Activated T-helper 17 cell treated with anti-CD3 and anti-CD28 coated beads, Interleukin-2, amount 50 U/mL, for 72 hours (primary cell): Measurements from ENCODE around the gene MPC2. TPM values are rescaled to one million over a fixed set of nuclear protein-coding genes. Genes with fewer than 3 reads are reported as not detected.
"Not testable (repeated sequence)": the region's sequence is repeated elsewhere in the genome, so short reads cannot be mapped to it uniquely, and the experiment has no call there.

Source experiments
- ATAC-seq: fragments of 150-1000 bp; cut with Tn5 transposase; replicated peaks from 2 replicates; pipeline ENCODE4 v1.10.0; 2021; ENCODE audit warnings: mild to moderate bottlenecking, moderate library complexity
- H3K27ac Mint-ChIP-seq: one replicate; pipeline ENCODE4 v1.8.0; 2022; ENCODE audit warnings: mixed read lengths
- H3K27me3 Mint-ChIP-seq: one replicate; pipeline ENCODE4 v1.8.0; 2022; ENCODE audit warnings: mixed read lengths
- H3K36me3 Mint-ChIP-seq: one replicate; pipeline ENCODE4 v1.8.0; 2022; ENCODE audit warnings: low read depth, mild to moderate bottlenecking, mixed read lengths
- H3K4me1 Mint-ChIP-seq: one replicate; pipeline ENCODE4 v1.8.0; 2022; ENCODE audit warnings: mixed read lengths
- H3K4me3 Mint-ChIP-seq: one replicate; pipeline ENCODE4 v1.8.0; 2022; ENCODE audit warnings: mild to moderate bottlenecking, mixed read lengths
- H3K9me3 Mint-ChIP-seq: one replicate; pipeline ENCODE4 v1.8.0; 2022; ENCODE audit warnings: mixed read lengths
- total RNA-seq, 2 donors: library from RNA; stranded (reverse); gene quantifications; one replicate each; pipeline ENCODE4 v1.2.3, GENCODE V29; 2022

MPC2 gene
- total RNA-seq, 2 donors from 2014 or later, result 51.1 to 67.0 TPM

DNA sequence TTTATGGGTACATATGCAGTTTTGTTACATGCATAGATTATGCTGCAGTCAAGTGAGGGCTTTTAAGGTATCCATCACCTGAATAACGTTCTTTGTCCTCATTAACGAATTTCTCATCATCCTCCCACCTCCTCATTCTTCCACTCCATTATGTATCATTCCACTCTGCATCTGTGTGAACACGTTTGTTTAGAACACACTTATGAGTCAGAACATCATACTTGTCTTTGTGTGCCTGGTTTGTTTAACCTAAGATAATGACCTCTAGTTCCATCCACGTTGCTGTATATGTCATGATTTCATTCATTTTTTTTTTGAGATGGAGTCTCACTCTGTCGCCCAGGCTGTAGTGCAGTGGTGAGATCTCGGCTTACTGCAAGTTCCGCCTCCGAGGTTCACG lies 6.7 kb upstream of the MPC2 start:
- Mint-ChIP-seq H3K27me3 (no peaks in the 10 kb centered on the region), H3K36me3 (no peaks in the 10 kb centered on the region), H3K4me3 (no peak overlapping the region), H3K4me1 (peaks cover 31% of the 10 kb centered on the region), H3K9me3 (no peaks in the 10 kb centered on the region), H3K27ac (no peak overlapping the region)
- no peak for ATAC-seq

DNA sequence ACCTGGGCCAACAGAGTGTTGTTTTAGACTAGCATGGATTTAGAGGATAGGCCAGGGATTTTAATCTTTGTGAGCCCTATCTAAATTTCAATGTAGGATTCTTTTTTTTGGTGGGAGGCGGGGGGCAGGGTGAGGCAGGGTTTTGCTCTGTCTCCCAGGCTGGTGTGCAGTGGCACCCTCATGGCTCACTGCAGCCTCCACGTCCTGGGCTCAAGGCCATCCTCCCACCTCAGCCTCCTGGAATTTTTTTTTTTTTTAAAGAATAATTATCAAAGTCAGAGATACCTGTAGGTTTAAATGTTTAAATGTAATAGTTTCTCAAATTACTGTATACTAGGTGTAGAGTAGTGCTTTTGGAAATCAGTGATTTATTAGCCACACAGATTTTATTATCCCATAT lies 3.4 kb upstream of the MPC2 start:
- no peak for ATAC-seq
- Mint-ChIP-seq H3K36me3 (peaks cover 24% of the 10 kb centered on the region), H3K27ac (no peak overlapping the region), H3K4me3 (no peak overlapping the region), H3K27me3 (no peaks in the 10 kb centered on the region), H3K9me3 (no peaks in the 10 kb centered on the region), H3K4me1 (peaks cover 19% of the 10 kb centered on the region)

GRCh38 chr1:167938080-167938636 lies 1.3 kb upstream of the MPC2 start:
- peak overlapping the region; percentile 94 for H3K4me3 Mint-ChIP-seq

DNA sequence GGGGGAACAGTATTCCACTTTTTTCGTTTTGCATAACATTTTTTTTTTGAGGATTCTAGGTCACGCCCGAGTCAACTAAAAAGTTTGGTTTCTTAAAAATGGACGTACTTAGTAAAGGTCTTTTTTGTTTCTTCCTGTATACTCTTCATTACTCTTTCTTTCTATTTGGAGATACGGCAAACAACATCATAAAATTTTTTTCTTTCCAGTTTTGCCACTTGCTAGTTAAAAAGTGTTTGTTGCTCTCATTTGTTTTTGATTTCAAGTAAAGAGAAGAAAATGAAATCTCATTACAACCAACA lies 788 bp upstream of the MPC2 start:
- Mint-ChIP-seq H3K27ac (peak overlapping the region; percentile 92), H3K36me3 (peaks cover 30% of the 10 kb centered on the region), H3K4me1 (peaks cover 11% of the 10 kb centered on the region), H3K9me3 (no peaks in the 10 kb centered on the region), H3K27me3 (no peaks in the 10 kb centered on the region), H3K4me3 (peak overlapping the region; percentile 94)
- no peak for ATAC-seq

More at GRCh38 chr1:167938080-167938636, 1.3 kb upstream of the MPC2 start:
- H3K4me1 Mint-ChIP-seq, result peaks cover 11% of the 10 kb centered on the region
- H3K27me3 Mint-ChIP-seq, result no peaks in the 10 kb centered on the region
- no peak for ATAC-seq
- H3K9me3 Mint-ChIP-seq, result no peaks in the 10 kb centered on the region
- H3K27ac Mint-ChIP-seq, result peak overlapping the region; percentile 92
- H3K36me3 Mint-ChIP-seq, result peaks cover 30% of the 10 kb centered on the region

- peak within 1 kb of the TSS; percentile 92 for H3K27ac Mint-ChIP-seq
- H3K36me3 Mint-ChIP-seq, result peaks cover 30% of the 10 kb centered on the region
- ATAC-seq, result peak; percentile 86
- H3K9me3 Mint-ChIP-seq, result no peaks in the 10 kb centered on the region
- peak within 1 kb of the TSS; percentile 94 for H3K4me3 Mint-ChIP-seq
- peaks cover 11% of the 10 kb centered on the region for H3K4me1 Mint-ChIP-seq
- H3K27me3 Mint-ChIP-seq, result no peaks in the 10 kb centered on the region
Observed at GRCh38 chr1:167936068-167936929, 573 bp downstream of the MPC2 start, which contains the start of gene DCAF6. TSS of gene DCAF6 (plus strand) at chr1:167936683. CDS start at chr1:167936912, 229 bp downstream.

DNA sequence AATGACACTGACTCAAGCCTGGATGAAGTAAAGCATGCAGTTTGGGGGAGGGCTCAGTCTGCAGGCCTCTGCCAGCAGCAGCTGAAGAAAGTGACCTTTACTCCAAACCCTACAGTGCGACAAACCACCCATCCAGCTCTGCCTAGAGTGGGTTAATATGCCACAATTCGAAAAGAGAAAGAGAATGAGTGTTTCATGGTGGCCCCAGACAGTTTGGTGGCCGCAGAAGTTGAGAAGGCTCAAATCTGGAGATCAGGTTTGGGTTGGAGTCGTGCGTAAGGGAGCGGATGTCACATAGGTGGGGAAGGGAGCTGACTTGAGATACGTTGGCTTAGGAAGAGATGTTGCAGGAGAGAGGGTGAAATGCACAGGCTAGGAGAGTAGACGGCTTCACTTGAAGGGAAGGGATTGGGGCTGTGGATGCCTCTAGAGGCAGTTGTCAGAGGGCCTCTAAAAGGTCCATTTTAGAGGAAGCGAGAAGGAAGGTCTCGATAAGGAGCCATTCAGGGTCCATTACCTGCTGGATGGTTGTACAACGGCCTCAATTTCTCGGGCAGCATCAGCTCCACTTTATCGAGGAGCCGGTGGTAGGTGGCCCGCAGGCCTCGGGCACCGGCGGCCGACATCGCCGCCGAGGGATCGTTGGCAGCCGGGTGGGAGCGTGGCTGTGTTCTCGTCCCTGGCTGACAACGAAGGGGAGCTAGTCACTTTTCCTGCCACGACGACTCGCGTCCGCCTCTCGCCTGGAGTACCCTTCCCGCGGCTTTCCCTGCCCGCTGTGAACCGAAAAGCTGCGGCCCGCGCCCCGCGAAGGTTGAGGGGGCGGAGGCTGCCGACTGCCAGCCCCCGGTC lies 1.4 kb downstream of the MPC2 start:
- Mint-ChIP-seq H3K4me1 (peaks cover 11% of the 10 kb centered on the region), H3K27ac (peak overlapping the region; percentile 92), H3K9me3 (no peaks in the 10 kb centered on the region), H3K36me3 (peaks cover 30% of the 10 kb centered on the region), H3K27me3 (no peaks in the 10 kb centered on the region), H3K4me3 (peak overlapping the region; percentile 94)
- peak; percentile 30 for ATAC-seq

- Mint-ChIP-seq H3K4me3 (peak overlapping the region; percentile 94), H3K4me1 (peaks cover 11% of the 10 kb centered on the region)
Observed at GRCh38 chr1:167934426-167935215, 2.3 kb downstream of the MPC2 start.

GRCh38 chr1:167933788-167934187 lies 3.1 kb downstream of the MPC2 start:
- no peak for ATAC-seq
- no peaks in the 10 kb centered on the region for H3K27me3 Mint-ChIP-seq
- H3K27ac Mint-ChIP-seq, result no peak overlapping the region
- no peaks in the 10 kb centered on the region for H3K9me3 Mint-ChIP-seq
- H3K4me1 Mint-ChIP-seq, result peaks cover 11% of the 10 kb centered on the region
- peaks cover 30% of the 10 kb centered on the region for H3K36me3 Mint-ChIP-seq
- peak overlapping the region; percentile 94 for H3K4me3 Mint-ChIP-seq

More at GRCh38 chr1:167934426-167935215, 2.3 kb downstream of the MPC2 start:
- ATAC-seq, result no peak
- H3K27ac Mint-ChIP-seq, result peak overlapping the region; percentile 92
- H3K36me3 Mint-ChIP-seq, result peaks cover 30% of the 10 kb centered on the region
- H3K27me3 Mint-ChIP-seq, result no peaks in the 10 kb centered on the region
- no peaks in the 10 kb centered on the region for H3K9me3 Mint-ChIP-seq

GRCh38 chr1:167929725-167930124 lies 7.1 kb downstream of the MPC2 start:
- H3K27me3 Mint-ChIP-seq, result no peaks in the 10 kb centered on the region
- peaks cover 6% of the 10 kb centered on the region for H3K4me1 Mint-ChIP-seq
- peaks cover under 1% of the 10 kb centered on the region for H3K36me3 Mint-ChIP-seq
- ATAC-seq, result no peak
- H3K27ac Mint-ChIP-seq, result no peak overlapping the region
- H3K9me3 Mint-ChIP-seq, result no peaks in the 10 kb centered on the region
- H3K4me3 Mint-ChIP-seq, result no peak overlapping the region

DNA sequence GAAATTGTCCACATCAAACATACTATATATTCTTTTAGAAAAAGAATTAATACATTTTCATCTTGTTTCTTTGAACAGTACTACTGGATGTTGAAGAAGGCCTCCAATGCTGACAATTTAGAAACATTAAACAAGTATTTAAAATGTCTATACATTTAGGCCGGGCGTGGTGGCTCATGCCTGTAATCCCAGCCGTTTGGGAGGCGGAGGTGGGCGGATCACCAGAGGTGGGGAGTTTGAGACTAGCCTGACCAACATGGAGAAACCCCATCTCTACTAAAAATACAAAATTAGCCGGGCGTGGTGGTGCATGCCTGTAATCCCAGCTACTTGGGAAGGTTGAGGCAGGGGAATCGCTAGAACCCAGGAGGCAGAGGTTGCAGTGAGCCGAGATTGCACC lies 8.0 kb downstream of the MPC2 start:
- not testable (repeated sequence) for H3K27ac Mint-ChIP-seq, H3K4me1 Mint-ChIP-seq, H3K36me3 Mint-ChIP-seq, H3K4me3 Mint-ChIP-seq, H3K27me3 Mint-ChIP-seq, H3K9me3 Mint-ChIP-seq, ATAC-seq

DNA sequence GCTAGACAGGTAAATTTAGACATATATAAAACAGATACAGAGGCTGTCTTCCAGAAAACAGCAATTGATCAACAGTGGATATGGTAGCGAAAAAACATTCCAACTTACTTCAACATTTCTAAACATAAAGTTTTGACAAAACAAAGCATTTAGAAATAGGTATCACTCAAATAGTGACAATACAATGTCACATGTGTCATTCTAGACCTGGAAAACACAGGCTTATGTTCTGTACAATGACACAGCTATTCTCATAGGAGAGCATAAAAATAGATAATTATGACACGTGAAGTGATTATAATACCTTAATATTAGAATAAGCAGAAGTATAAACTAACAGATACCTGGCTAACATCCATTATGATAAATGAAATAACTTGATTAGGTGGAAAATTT lies 8.4 kb downstream of the MPC2 start:
- Mint-ChIP-seq H3K4me1 (peaks cover under 1% of the 10 kb centered on the region), H3K9me3 (no peaks in the 10 kb centered on the region), H3K27me3 (no peaks in the 10 kb centered on the region), H3K27ac (no peak overlapping the region), H3K36me3 (peaks cover 2% of the 10 kb centered on the region), H3K4me3 (no peak overlapping the region)
- ATAC-seq, result no peak

DNA sequence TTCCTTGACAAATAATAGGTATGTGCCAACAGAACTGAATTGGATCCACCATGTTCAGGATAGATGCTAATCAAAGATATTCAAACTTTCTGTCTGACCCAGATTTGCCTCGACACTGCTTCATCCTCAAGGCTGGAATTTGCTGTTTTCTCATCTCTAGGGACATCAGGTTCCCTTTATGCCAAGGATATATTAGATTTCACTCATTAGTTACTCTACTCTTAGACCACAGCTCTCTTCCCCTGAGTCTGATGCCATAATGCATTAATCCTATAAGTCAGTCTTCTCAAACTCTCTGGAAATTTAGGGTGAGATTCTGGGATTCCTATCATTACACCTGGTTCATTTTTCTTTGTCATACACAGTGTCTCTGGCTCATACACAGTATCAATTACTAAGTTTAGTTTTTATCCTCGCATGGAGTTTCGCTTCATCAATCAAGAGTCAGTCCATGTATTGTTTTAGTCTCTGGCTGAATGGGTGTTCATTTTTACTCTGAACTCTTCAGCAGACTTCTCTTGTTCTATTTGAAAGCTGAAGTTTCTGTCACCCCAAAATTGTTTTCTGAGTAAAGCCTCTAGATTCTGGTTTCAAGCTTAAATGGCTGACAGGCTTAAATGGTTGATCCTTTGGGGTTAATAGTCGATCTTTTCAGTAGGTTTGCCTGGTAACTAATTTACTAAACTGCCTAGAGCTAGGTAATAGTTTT lies 9.7 kb downstream of the MPC2 start:
- ATAC-seq, result no peak
- H3K27me3 Mint-ChIP-seq, result no peaks in the 10 kb centered on the region
- H3K9me3 Mint-ChIP-seq, result no peaks in the 10 kb centered on the region
- no peak overlapping the region for H3K4me3 Mint-ChIP-seq
- peaks cover 8% of the 10 kb centered on the region for H3K36me3 Mint-ChIP-seq
- no peak overlapping the region for H3K27ac Mint-ChIP-seq
- peaks cover 4% of the 10 kb centered on the region for H3K4me1 Mint-ChIP-seq

DNA sequence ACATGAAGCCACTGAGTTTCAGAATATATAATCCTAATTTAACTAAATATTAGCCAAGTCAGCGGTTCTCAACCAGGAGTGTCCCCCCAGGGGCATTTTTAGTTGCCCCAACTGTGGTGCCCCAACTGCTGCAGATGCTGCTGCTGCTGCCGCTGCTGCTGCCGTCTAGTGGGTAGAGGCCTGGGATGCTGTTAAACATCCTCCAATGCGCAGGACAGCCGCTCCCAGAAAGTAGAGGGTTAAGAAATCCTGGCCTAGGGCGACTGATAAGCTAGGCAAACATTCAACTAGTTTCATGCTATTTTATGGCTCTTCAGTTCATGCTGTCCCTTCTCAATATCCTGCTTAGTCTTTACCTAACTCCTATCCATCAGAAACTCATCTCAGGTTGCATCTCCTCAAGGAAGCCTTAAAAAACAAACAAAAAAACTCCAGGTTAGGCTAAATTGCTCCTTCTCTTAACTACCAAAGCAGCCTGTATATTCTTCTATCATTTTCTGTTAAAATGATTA lies 10.3 kb downstream of the MPC2 start:
- Mint-ChIP-seq H3K4me1 (peaks cover 4% of the 10 kb centered on the region), H3K36me3 (peaks cover 8% of the 10 kb centered on the region), H3K9me3 (no peaks in the 10 kb centered on the region), H3K27ac (no peak overlapping the region), H3K4me3 (no peak overlapping the region), H3K27me3 (no peaks in the 10 kb centered on the region)
- ATAC-seq, result no peak
